Naive thymus-derived CD4-positive, alpha-beta T cell (primary cell): Measurements from ENCODE around the gene GPR27. TPM values are rescaled to one million over a fixed set of nuclear protein-coding genes. Genes with fewer than 3 reads are reported as not detected.

ENCODE experiments used
- ATAC-seq: fragments of 150-1000 bp; cut with Tn5 transposase; 2 replicates; pipeline ENCODE4 v1.10.0; 2021; ENCODE audit warnings: mild to moderate bottlenecking, moderate library complexity
- CTCF ChIA-PET: fragments of 350-600 bp; sonication (Branson Sonifier 250); formaldehyde crosslinking; loops from one replicate; lab custom pipeline; 2021; ENCODE audit warnings: antibody characterized with exemption; lab: Charles Lee
- POLR2A ChIA-PET: fragments of 350-600 bp; sonication (Branson Sonifier 250); formaldehyde crosslinking; loops from one replicate; lab custom pipeline; 2021; ENCODE audit warnings: antibody characterized with exemption, inconsistent platforms; lab: Charles Lee
- DNase-seq, 9 donors: peaks; one replicate each; pipeline versions ENCODE4 v3.0.0 to v3.0.0-alpha.2; 2020 to 2022; ENCODE audit warnings: mixed read lengths in 1 of 9
- H3K27ac ChIP-seq: one replicate; pipeline ENCODE4 v1.7.0; 2013; ENCODE audit warnings: mild to moderate bottlenecking, low read depth, low read length, moderate library complexity
- H3K27me3 ChIP-seq, 2 donors: one replicate each; pipeline ENCODE4 v1.7.0; 2013; ENCODE audit warnings: low read length in 2 of 2, mild to moderate bottlenecking in 2 of 2, moderate library complexity in 2 of 2; ENCODE audit not compliant: control insufficient read depth in 2 of 2, insufficient read depth in 2 of 2
- H3K36me3 ChIP-seq, 3 experiments: 1 replicate in 2 of 3; 2 replicates in 1 of 3; pipeline ENCODE4 v1.7.0; 2013; ENCODE audit warnings: low read length in 3 of 3, mild to moderate bottlenecking in 3 of 3, moderate library complexity in 1 of 3; ENCODE audit not compliant: insufficient read depth in 3 of 3, control insufficient read depth in 2 of 3
- H3K4me1 ChIP-seq, 2 donors: one replicate each; pipeline ENCODE4 v1.7.0; 2013; ENCODE audit warnings: low read length in 2 of 2, mild to moderate bottlenecking in 2 of 2, moderate library complexity in 1 of 2; ENCODE audit not compliant: control insufficient read depth in 2 of 2, insufficient read depth in 2 of 2
- H3K4me3 ChIP-seq: 2 replicates; pipeline ENCODE4 v1.7.0; 2013; ENCODE audit warnings: mild to moderate bottlenecking, low read length
- H3K9me3 ChIP-seq, 3 experiments: 1 replicate in 2 of 3; 2 replicates in 1 of 3; pipeline ENCODE4 v1.7.0; 2013; ENCODE audit warnings: low read length in 3 of 3; ENCODE audit not compliant: control insufficient read depth in 2 of 3
- H3K27ac Mint-ChIP-seq, 9 donors: one replicate each; pipeline ENCODE4 v1.8.0; 2020 to 2022; ENCODE audit warnings: mixed read lengths in 9 of 9, mild to moderate bottlenecking in 8 of 9, moderate library complexity in 5 of 9, inconsistent platforms in 2 of 9
- H3K27me3 Mint-ChIP-seq, 5 donors: one replicate each; pipeline ENCODE4 v1.8.0; 2021 to 2022; ENCODE audit warnings: mixed read lengths in 5 of 5, mild to moderate bottlenecking in 1 of 5
- H3K36me3 Mint-ChIP-seq, 5 donors: one replicate each; pipeline ENCODE4 v1.8.0; 2020 to 2022; ENCODE audit warnings: mixed read lengths in 5 of 5, mild to moderate bottlenecking in 3 of 5, inconsistent platforms in 1 of 5
- H3K4me1 Mint-ChIP-seq, 7 donors: one replicate each; pipeline ENCODE4 v1.8.0; 2020 to 2022; ENCODE audit warnings: mixed read lengths in 7 of 7, mild to moderate bottlenecking in 3 of 7, inconsistent platforms in 1 of 7
- H3K4me3 Mint-ChIP-seq, 10 donors: one replicate each; pipeline ENCODE4 v1.8.0; 2020 to 2022; ENCODE audit warnings: mild to moderate bottlenecking in 10 of 10, mixed read lengths in 10 of 10, moderate library complexity in 6 of 10, inconsistent platforms in 2 of 10
- H3K9me3 Mint-ChIP-seq, 11 donors: one replicate each; pipeline ENCODE4 v1.8.0; 2020 to 2022; ENCODE audit warnings: mixed read lengths in 11 of 11, mild to moderate bottlenecking in 4 of 11, inconsistent platforms in 1 of 11, moderate library complexity in 1 of 11
- intact Hi-C, 2 donors: fragments of 100-400 bp; cut with micrococcal nuclease; formaldehyde crosslinking; loops; one replicate each; pipeline ENCODE4 v1.15.1; 2023
- polyA plus RNA-seq, 2 donors: library from polyadenylated mRNA; unstranded; fragments of 300-500 nt; fragmentation: Illumina TruSeq; gene quantifications; one replicate each; pipeline ENCODE4 v1.2.3, GENCODE V29; 2021
- total RNA-seq, 6 experiments: library from RNA in 5 of 6; stranded (reverse) in 5 of 6; gene quantifications; 1 replicate in 5 of 6; 2 replicates in 1 of 6; pipeline ENCODE4 v1.2.3 and lab custom pipeline; 2021 to 2026

The GPR27 gene
- total and polyA plus RNA-seq, 7 experiments from 2014 or later = 0.24 to 4.7 (median 0.60) TPM; not detected in 4

GRCh38 chr3:71724584-71725270, 28.9 kb upstream of the GPR27 start:
- peak overlapping the region; percentile 84 to 98 (median 90) for H3K27ac Mint-ChIP-seq
- H3K4me1 Mint-ChIP-seq = peaks cover 56 to 76% (median 71%) of the 10 kb centered on the region in 7 donors

GRCh38 chr3:71725271-71725991, 28.2 kb upstream of the GPR27 start, which contains the start of gene EIF4E3:
Gene EIF4E3, minus strand, starts transcription at chr3:71725402. Its CDS starts 35 bp downstream, at chr3:71725367.
- peaks cover 51 to 60% of the 10 kb centered on the region in 2 donors for H3K4me1 ChIP-seq

More at GRCh38 chr3:71724584-71725270, 28.9 kb upstream of the GPR27 start:
- Histone ChIP-seq H3K4me1 (peaks cover 55 to 59% of the 10 kb centered on the region in 2 donors), H3K9me3 (no peaks in the 10 kb centered on the region), H3K4me3 (peak overlapping the region; percentile 65), H3K27me3 (no peaks in the 10 kb centered on the region), H3K36me3 (peaks cover 0 to 3% (median 0%) of the 10 kb centered on the region in 3 experiments), H3K27ac (peak overlapping the region; percentile 76)
- Mint-ChIP-seq H3K9me3 (peaks cover 0 to 2% (median 0%) of the 10 kb centered on the region in 11 donors), H3K4me3 (peak overlapping the region; percentile 81 to 97 (median 90)), H3K27me3 (no peaks in the 10 kb centered on the region), H3K36me3 (peaks cover 5 to 21% (median 9%) of the 10 kb centered on the region in 5 donors)
- DNase-seq = peak in 8 of 9 donors; percentile 28 to 56 (median 40)
- ChIA-PET POLR2A (interaction anchor here (0.6 to 1.2 kb wide), 4 partner anchors 14 to 1272 kb away, joined by 3 to 4 read pairs (median 3); partner anchors contain the start of gene PPP4R2), CTCF (interaction anchor here (1.9 kb wide), 1 partner anchor 13 kb away, joined by 7 read pairs; no protein-coding TSS in a partner anchor)
- ATAC-seq = peak; percentile 41
- intact Hi-C loops = loop anchor here (2.0 to 10.0 kb wide), 17 partner anchors 58 to 1363 kb away; partner anchors contain the start of genes FOXP1 (in 1 of the 2), RYBP (in 1 of the 2) and SHQ1 (in 1 of the 2)

GRCh38 chr3:71726146-71726545, 27.5 kb upstream of the GPR27 start:
- peak overlapping the region; percentile 85 to 99 (median 92) for H3K4me3 Mint-ChIP-seq
- POLR2A ChIA-PET = no interaction called here
- no peaks in the 10 kb centered on the region for H3K9me3 ChIP-seq
- intact Hi-C loops = loop anchor here (1.0 to 10.0 kb wide), 12 partner anchors 15 to 1361 kb away; partner anchors contain the start of gene PPP4R2 (in 1 of the 2)
- peak overlapping the region; percentile 83 to 98 (median 96) for H3K27ac Mint-ChIP-seq
- H3K27me3 Mint-ChIP-seq = no peaks in the 10 kb centered on the region
- DNase-seq (peak in 8 of 9 donors; percentile 48 to 78 (median 62)), ATAC-seq (peak; percentile 58)
- H3K36me3 ChIP-seq = peaks cover 0 to 3% (median 0%) of the 10 kb centered on the region in 3 experiments
- peak overlapping the region; percentile 81 for H3K4me3 ChIP-seq
- CTCF ChIA-PET = interaction anchor here (2.0 kb wide), 1 partner anchor 15 kb away, joined by 13 read pairs; no protein-coding TSS in a partner anchor
- peaks cover 0 to 12% (median 2%) of the 10 kb centered on the region in 5 donors for H3K36me3 Mint-ChIP-seq
- H3K27ac ChIP-seq = peak overlapping the region; percentile 72
- H3K27me3 ChIP-seq = no peaks in the 10 kb centered on the region
- H3K4me1 Mint-ChIP-seq = peaks cover 57 to 81% (median 70%) of the 10 kb centered on the region in 7 donors
- peaks cover 44 to 53% of the 10 kb centered on the region in 2 donors for H3K4me1 ChIP-seq
- H3K9me3 Mint-ChIP-seq = peaks cover 0 to 3% (median 0%) of the 10 kb centered on the region in 11 donors

More at GRCh38 chr3:71725271-71725991, 28.2 kb upstream of the GPR27 start, which contains the start of gene EIF4E3:
- peak within 1 kb of the TSS; percentile 84 to 98 (median 96) for H3K27ac Mint-ChIP-seq
- CTCF ChIA-PET = no interaction called here
- Histone ChIP-seq H3K4me3 (peak within 1 kb of the TSS; percentile 81), H3K27ac (peak within 1 kb of the TSS; percentile 76), H3K36me3 (peaks cover 0 to 3% (median 0%) of the 10 kb centered on the region in 3 experiments), H3K27me3 (no peaks in the 10 kb centered on the region), H3K9me3 (no peaks in the 10 kb centered on the region)
- POLR2A ChIA-PET = interaction anchor here (1.0 to 1.2 kb wide), 2 partner anchors 14 to 973 kb away, joined by 3 to 4 read pairs; no protein-coding TSS in a partner anchor
- peak within 1 kb of the TSS; percentile 85 to 99 (median 95) for H3K4me3 Mint-ChIP-seq
- H3K36me3 Mint-ChIP-seq = peaks cover 3 to 19% (median 8%) of the 10 kb centered on the region in 5 donors
- H3K27me3 Mint-ChIP-seq = no peaks in the 10 kb centered on the region
- DNase-seq (peak in 5 of 9 donors; percentile 14 to 72 (median 33)), ATAC-seq (peak; percentile 61)
- intact Hi-C loops = loop anchor here (2.0 to 10.0 kb wide), 10 partner anchors 57 to 1362 kb away; partner anchors contain the start of gene SHQ1 (in 1 of the 2)
- H3K9me3 Mint-ChIP-seq = peaks cover 0 to 1% (median 0%) of the 10 kb centered on the region in 11 donors
- peaks cover 60 to 81% (median 76%) of the 10 kb centered on the region in 7 donors for H3K4me1 Mint-ChIP-seq

- DNase-seq (peak in 2 of 9 donors; percentile 17 to 36), ATAC-seq (no peak)
- Mint-ChIP-seq H3K27ac (peak overlapping the region in 8 of 9 donors; percentile 36 to 84 (median 51)), H3K4me3 (peak overlapping the region in 3 of 10 donors; percentile 29 to 36 (median 30)), H3K27me3 (no peaks in the 10 kb centered on the region), H3K9me3 (peaks cover 0 to 4% (median 0%) of the 10 kb centered on the region in 11 donors), H3K36me3 (peaks cover 0 to 4% (median 0%) of the 10 kb centered on the region in 5 donors), H3K4me1 (peaks cover 37 to 58% (median 50%) of the 10 kb centered on the region in 7 donors)
- ChIA-PET CTCF (interaction anchor here (0.6 to 1.9 kb wide), 14 partner anchors 8 to 1221 kb away, joined by 3 to 15 read pairs (median 3); no protein-coding TSS in a partner anchor), POLR2A (no interaction called here)
- no peaks in the 10 kb centered on the region for H3K27me3 ChIP-seq
- peaks cover 20 to 29% of the 10 kb centered on the region in 2 donors for H3K4me1 ChIP-seq
- H3K4me3 ChIP-seq = no peak overlapping the region
- no peaks in the 10 kb centered on the region for H3K9me3 ChIP-seq
- H3K36me3 ChIP-seq = peaks cover 0 to 3% (median 0%) of the 10 kb centered on the region in 3 experiments
- H3K27ac ChIP-seq = no peak overlapping the region
- intact Hi-C loops = loop anchor here (1.0 to 10.0 kb wide), 11 partner anchors 54 to 1359 kb away; no protein-coding TSS in a partner anchor
Observed at GRCh38 chr3:71728632-71729342, 24.9 kb upstream of the GPR27 start.

GRCh38 chr3:71732637-71733036, 21.0 kb upstream of the GPR27 start:
- H3K4me3 ChIP-seq = no peak overlapping the region
- H3K4me3 Mint-ChIP-seq = no peak overlapping the region
- H3K36me3 Mint-ChIP-seq = peaks cover 0 to 5% (median 4%) of the 10 kb centered on the region in 5 donors
- H3K27ac Mint-ChIP-seq = no peak overlapping the region
- H3K27me3 Mint-ChIP-seq = peaks cover 7 to 27% (median 12%) of the 10 kb centered on the region in 5 donors
- no peaks in the 10 kb centered on the region for H3K9me3 ChIP-seq
- no peak for DNase-seq
- no peak for ATAC-seq
- intact Hi-C loops = no loop called here
- H3K27ac ChIP-seq = no peak overlapping the region
- H3K4me1 Mint-ChIP-seq = peaks cover 17 to 36% (median 29%) of the 10 kb centered on the region in 7 donors
- ChIA-PET CTCF (interaction anchor here (1.0 kb wide), 1 partner anchor 19 kb away, joined by 3 read pairs; no protein-coding TSS in a partner anchor), POLR2A (interaction anchor here (0.6 to 0.7 kb wide), 2 partner anchors 16 to 639 kb away, joined by 3 to 4 read pairs; no protein-coding TSS in a partner anchor)
- H3K36me3 ChIP-seq = no peaks in the 10 kb centered on the region
- H3K4me1 ChIP-seq = peaks cover 12 to 20% of the 10 kb centered on the region in 2 donors
- peaks cover 1 to 17% (median 6%) of the 10 kb centered on the region in 11 donors for H3K9me3 Mint-ChIP-seq
- H3K27me3 ChIP-seq = no peaks in the 10 kb centered on the region
